Fibroblast of the aortic adventitia (primary cell): ENCODE data around the gene NACC1. TPM values are rescaled to one million over a fixed set of nuclear protein-coding genes. Genes with fewer than 3 reads are reported as not detected.

Experiments
- DNase-seq: peaks from one replicate; pipeline ENCODE4 v3.0.0-alpha.2; 2010; ENCODE audit warnings: low read depth
- H3K4me3 ChIP-seq: 2 replicates; pipeline ENCODE4 v1.5.1; 2011; ENCODE audit warnings: low read depth, mild to moderate bottlenecking, control low read depth, low read length, moderate library complexity
- total RNA-seq: library from RNA; depleted of rRNA; stranded (reverse); fragments of >200 nt; gene quantifications from 2 replicates; pipeline ENCODE4 v1.2.3, GENCODE V29; 2012; ENCODE audit warnings: low replicate concordance
- TF ChIP-seq, protein P1 (sequence below): IDR thresholded peaks from 2 replicates; pipeline ENCODE4 v1.5.1; 2011; ENCODE audit warnings: mild to moderate bottlenecking, low read length, control low read depth, inconsistent platforms; ENCODE audit not compliant: insufficient read depth

Gene NACC1
- total RNA-seq, 1 donor, result 51.2 TPM

DNA sequence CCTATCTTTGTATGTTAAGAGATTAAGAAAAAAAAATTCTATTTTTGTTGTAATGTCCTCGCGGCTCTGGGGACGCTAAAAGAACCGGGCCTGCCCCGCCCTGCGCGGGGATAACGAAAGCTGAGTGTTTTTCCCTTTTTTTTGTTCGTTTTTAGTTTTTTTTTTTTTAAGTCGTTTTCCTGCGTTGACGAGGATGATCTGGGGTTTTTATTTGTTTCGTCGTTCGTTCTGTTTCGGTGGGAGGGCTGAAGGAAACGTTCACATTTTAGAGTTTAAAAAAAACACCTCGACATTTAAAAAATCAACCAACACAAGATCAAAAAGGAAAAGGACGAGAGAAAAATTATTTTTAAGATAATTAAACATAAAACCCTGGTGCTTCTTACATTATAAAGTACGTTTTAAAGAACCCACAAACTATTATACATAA lies 21.0 kb upstream of the NACC1 start:
- H3K4me3 ChIP-seq, result no peak overlapping the region
- no peak for DNase-seq
- TF ChIP-seq, protein P1, sequence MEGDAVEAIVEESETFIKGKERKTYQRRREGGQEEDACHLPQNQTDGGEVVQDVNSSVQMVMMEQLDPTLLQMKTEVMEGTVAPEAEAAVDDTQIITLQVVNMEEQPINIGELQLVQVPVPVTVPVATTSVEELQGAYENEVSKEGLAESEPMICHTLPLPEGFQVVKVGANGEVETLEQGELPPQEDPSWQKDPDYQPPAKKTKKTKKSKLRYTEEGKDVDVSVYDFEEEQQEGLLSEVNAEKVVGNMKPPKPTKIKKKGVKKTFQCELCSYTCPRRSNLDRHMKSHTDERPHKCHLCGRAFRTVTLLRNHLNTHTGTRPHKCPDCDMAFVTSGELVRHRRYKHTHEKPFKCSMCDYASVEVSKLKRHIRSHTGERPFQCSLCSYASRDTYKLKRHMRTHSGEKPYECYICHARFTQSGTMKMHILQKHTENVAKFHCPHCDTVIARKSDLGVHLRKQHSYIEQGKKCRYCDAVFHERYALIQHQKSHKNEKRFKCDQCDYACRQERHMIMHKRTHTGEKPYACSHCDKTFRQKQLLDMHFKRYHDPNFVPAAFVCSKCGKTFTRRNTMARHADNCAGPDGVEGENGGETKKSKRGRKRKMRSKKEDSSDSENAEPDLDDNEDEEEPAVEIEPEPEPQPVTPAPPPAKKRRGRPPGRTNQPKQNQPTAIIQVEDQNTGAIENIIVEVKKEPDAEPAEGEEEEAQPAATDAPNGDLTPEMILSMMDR, result no peak

DNA sequence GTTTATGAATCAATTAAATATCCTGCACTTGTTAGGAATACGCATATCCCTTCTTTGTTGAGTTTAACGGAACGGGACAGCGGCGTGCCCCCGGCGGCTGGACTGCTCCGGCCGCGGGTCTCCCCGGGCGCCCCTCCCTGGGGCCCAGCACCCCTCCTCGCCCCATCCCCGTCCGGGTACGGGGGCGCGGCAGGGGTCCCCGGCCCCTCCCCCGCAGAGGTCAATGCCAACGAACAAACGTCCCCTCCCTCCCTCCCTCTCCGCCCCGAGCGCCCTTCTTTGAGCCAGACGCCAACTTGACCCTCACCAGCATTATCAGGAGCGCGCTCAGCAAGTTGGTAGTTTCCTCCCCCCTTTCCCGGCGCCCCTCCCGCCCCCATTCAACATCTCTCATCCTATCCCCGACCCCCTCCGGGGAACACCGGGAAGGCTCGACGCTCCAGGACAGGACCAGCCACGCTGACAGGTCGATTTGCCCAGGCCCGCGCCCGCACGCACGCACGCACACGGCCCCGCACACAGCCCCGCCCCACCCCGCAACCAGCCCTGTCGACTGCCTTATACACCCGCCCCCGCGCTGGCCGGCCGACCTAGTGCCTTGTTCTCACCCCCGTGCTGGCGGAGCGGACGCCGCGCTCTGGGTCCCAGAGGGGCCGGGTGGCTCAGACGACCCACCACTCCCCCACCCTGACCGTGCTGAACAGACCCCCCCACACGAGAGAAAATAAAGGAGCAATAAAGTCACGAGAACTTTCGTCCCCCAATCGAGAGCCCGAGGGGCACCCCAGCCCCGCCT lies 20.4 kb upstream of the NACC1 start:
- DNase-seq, result no peak
- TF ChIP-seq, protein P1, result no peak
- H3K4me3 ChIP-seq, result no peak overlapping the region

DNA sequence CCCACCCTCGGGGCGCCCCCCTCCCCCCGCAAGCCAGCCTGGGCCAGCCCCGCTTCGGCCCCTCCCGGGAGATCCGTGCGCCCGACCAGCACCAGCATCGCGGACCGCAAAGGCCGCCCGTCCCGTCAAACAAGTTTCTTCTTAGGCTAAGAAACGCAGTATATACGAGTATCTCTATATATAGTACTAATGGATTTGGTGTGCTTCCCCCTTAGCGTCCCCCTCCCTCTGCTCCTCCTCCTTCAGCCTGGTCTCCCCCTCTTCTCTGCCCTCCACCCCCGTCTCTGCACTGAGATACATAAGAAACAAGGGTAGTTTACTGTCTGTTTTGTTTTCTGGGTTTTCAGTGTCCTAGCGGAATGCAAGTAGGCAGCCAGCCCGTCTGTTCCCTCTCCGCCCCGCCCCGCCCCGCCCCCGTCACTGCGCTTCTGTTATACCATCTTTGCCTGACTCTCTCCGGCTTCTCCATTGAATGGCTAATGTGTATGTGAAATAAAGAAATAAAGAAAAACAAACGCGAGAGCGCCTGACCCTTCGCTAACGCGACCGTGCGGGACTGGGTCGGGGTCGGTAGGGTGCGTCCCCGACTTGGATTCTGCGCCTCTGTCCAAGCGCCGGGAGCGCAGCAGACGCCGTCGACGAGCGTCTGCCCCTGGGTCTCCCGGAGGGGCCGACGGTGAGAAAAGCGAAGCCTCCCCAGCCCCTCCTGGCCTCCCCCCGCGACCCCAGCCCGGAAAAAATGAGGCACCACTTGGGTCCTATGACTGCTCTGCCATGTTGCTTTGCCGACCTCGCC lies 19.6 kb upstream of the NACC1 start:
- H3K4me3 ChIP-seq, result no peak overlapping the region
- DNase-seq, result no peak
- TF ChIP-seq, protein P1, result no peak

DNA sequence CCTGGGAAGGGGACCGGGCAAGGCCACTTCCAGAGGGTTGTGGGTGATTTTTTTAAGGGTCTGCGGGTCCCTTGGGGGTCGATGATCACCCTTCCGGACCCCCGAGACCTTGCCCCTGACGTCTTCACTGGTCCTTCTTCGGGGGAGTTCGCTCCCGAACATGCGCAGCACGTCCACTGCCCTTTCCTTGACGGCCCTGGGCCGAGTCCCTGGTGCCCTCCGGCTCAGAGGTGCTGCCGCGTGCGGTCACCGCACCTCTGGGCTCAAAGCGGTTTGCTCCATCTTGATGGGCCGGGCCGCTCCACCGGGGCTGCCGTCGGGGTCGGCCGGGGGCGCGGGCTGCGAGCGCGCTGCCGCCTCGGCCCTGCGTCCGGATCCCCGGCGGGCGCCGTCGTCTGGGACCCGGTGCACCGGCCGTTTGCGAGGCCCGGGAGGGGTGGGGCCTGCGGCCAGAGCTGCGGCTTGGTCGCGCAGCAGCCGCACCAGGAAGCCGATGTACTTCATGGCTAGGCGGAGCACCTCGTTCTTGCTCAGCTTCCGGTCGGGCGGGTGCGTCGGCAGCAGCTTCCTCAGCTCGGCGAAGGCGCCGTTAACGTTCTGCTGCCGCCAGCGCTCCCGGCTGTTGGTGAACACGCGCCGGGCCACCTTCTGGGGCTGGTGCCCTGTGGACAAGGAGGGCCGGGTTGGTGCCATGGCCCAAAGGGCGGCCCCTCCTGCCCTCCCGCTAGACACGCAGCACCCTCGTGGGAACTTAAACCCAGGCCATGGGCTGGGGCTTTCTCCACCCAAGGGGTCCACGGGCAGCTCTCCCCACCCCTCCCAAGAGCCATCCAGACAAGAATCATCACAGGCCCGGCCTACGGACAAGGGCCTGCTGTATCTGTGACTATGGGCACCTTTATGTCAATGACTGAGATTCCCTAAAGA lies 18.7 kb upstream of the NACC1 start:
- H3K4me3 ChIP-seq, result no peak overlapping the region
- TF ChIP-seq, protein P1, result no peak
- no peak for DNase-seq

DNA sequence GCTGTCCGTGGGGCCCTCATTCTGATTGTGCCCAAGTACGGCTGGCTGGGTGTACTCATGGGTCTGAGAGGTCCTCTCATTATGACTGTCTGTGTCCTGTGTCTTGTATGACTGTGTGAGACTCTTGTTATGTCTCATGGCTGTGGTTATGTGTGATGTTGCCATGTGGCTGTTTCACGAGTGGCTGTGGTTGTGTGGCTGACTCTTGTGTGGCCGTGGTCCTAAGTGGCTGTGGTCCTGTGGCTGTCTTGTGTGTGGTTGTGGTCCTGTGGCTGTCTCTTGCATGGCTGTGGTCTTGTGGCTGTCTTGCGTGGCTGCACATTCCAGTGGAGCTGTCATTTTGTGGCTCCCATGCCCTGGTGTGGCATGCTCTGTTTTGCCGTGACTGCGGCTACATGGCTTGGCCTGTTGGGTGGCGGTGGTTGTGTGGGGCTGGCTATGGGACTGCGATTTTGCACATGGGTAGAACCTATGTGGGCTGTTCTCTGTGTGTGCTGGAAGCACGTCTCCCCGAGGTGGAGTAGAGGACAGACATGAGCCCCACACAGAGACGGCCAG lies 18.0 kb upstream of the NACC1 start:
- H3K4me3 ChIP-seq, result no peak overlapping the region
- no peak for DNase-seq
- TF ChIP-seq, protein P1, result no peak
